ENCODE results near the gene GRIN2A. TPM values are rescaled to one million over a fixed set of nuclear protein-coding genes. Genes with fewer than 3 reads are reported as not detected.

Gene GRIN2A
- total RNA-seq, 1 experiment from 2014 or later = 34.6 TPM

- Mint-ChIP-seq H3K4me1 (ENCODE audit: low read depth, unreplicated experiment) (no peaks in the 10 kb centered on the region), H3K9me3 (ENCODE audit: low read depth, unreplicated experiment) (no peaks in the 10 kb centered on the region), H3K27me3 (ENCODE audit: unreplicated experiment) (no peaks in the 10 kb centered on the region), H3K4me3 (ENCODE audit: low read depth, unreplicated experiment) (no peak overlapping the region), H3K36me3 (ENCODE audit: insufficient read depth, unreplicated experiment) (no peaks in the 10 kb centered on the region), H3K27ac (ENCODE audit: unreplicated experiment) (no peak overlapping the region)
- CTCF ChIA-PET = no interaction called here
- TF ChIP-seq CTCF (IDR thresholded peaks at IDR 0.05; ENCODE audit: unreplicated experiment) = no peak
- no TSS peak for BruUV-seq (replicated peaks)
- intact Hi-C loops (cut with micrococcal nuclease; ENCODE audit: unreplicated experiment) = no loop called here
- DNase-seq = no peak
These were observed 241.0 kb downstream of the GRIN2A start for GRCh38 chr16:9941245-9941644.

- BruUV-seq (replicated peaks) = no TSS peak
These were observed 247.3 kb downstream of the GRIN2A start for GRCh38 chr16:9934723-9935508.

GRCh38 chr16:9932919-9933653, 249.1 kb downstream of the GRIN2A start:
- intact Hi-C loops (cut with micrococcal nuclease; ENCODE audit: unreplicated experiment) = no loop called here
- Mint-ChIP-seq H3K36me3 (ENCODE audit: insufficient read depth, unreplicated experiment) (no peaks in the 10 kb centered on the region), H3K9me3 (ENCODE audit: low read depth, unreplicated experiment) (peaks cover 3% of the 10 kb centered on the region), H3K4me1 (ENCODE audit: low read depth, unreplicated experiment) (no peaks in the 10 kb centered on the region), H3K27ac (ENCODE audit: unreplicated experiment) (no peak overlapping the region), H3K4me3 (ENCODE audit: low read depth, unreplicated experiment) (no peak overlapping the region), H3K27me3 (ENCODE audit: unreplicated experiment) (no peaks in the 10 kb centered on the region)
- CTCF ChIA-PET = interaction anchor here (0.6 to 1.2 kb wide), 2 partner anchors 18 to 264 kb away, joined by 3 read pairs; no protein-coding TSS in a partner anchor
- no TSS peak for BruUV-seq (replicated peaks)
- TF ChIP-seq CTCF (IDR thresholded peaks at IDR 0.05; ENCODE audit: unreplicated experiment) = no peak
- no peak for DNase-seq

More at GRCh38 chr16:9934723-9935508, 247.3 kb downstream of the GRIN2A start:
- no peaks in the 10 kb centered on the region for H3K27me3 Mint-ChIP-seq (ENCODE audit: unreplicated experiment)
- TF ChIP-seq CTCF (IDR thresholded peaks at IDR 0.05; ENCODE audit: unreplicated experiment) = no peak
- no peaks in the 10 kb centered on the region for H3K9me3 Mint-ChIP-seq (ENCODE audit: low read depth, unreplicated experiment)
- no peak overlapping the region for H3K4me3 Mint-ChIP-seq (ENCODE audit: low read depth, unreplicated experiment)
- intact Hi-C loops (cut with micrococcal nuclease; ENCODE audit: unreplicated experiment) = no loop called here
- no peak for DNase-seq
- no peaks in the 10 kb centered on the region for H3K36me3 Mint-ChIP-seq (ENCODE audit: insufficient read depth, unreplicated experiment)
- H3K27ac Mint-ChIP-seq (ENCODE audit: unreplicated experiment) = no peak overlapping the region
- CTCF ChIA-PET = no interaction called here
- no peaks in the 10 kb centered on the region for H3K4me1 Mint-ChIP-seq (ENCODE audit: low read depth, unreplicated experiment)

- CTCF ChIA-PET = interaction anchor here (0.7 to 1.2 kb wide), 2 partner anchors 19 kb away, joined by 3 read pairs; no protein-coding TSS in a partner anchor
These were observed 250.2 kb downstream of the GRIN2A start for GRCh38 chr16:9932000-9932399.

More at GRCh38 chr16:9932000-9932399, 250.2 kb downstream of the GRIN2A start:
- Mint-ChIP-seq H3K4me3 (ENCODE audit: low read depth, unreplicated experiment) (no peak overlapping the region), H3K27me3 (ENCODE audit: unreplicated experiment) (no peaks in the 10 kb centered on the region), H3K27ac (ENCODE audit: unreplicated experiment) (no peak overlapping the region), H3K9me3 (ENCODE audit: low read depth, unreplicated experiment) (peaks cover 3% of the 10 kb centered on the region), H3K4me1 (ENCODE audit: low read depth, unreplicated experiment) (no peaks in the 10 kb centered on the region), H3K36me3 (ENCODE audit: insufficient read depth, unreplicated experiment) (no peaks in the 10 kb centered on the region)
- no peak for DNase-seq
- intact Hi-C loops (cut with micrococcal nuclease; ENCODE audit: unreplicated experiment) = no loop called here
- BruUV-seq (replicated peaks) = no TSS peak
- no peak for TF ChIP-seq CTCF (IDR thresholded peaks at IDR 0.05; ENCODE audit: unreplicated experiment)
